Measurements from ENCODE around the gene HSPB6.

Gene HSPB6

GRCh38 chr19:35744430-35745327 lies 12.2 kb downstream of the HSPB6 start:
- peak; percentile 45 to 78 for DNase-seq

GRCh38 chr19:35743640-35744429 lies 13.0 kb downstream of the HSPB6 start:
- no peak for DNase-seq

- DNase-seq = no peak
These were observed 14.6 kb downstream of the HSPB6 start, which contains the start of gene IGFLR1 for GRCh38 chr19:35742121-35742724. Gene IGFLR1 (minus strand): TSS chr19:35742452. CDS start chr19:35741180, 1,272 bp downstream.

- no peak for DNase-seq
These were observed 15.7 kb downstream of the HSPB6 start for GRCh38 chr19:35741203-35741515.

GRCh38 chr19:35740423-35741202 lies 16.2 kb downstream of the HSPB6 start:
- peak; percentile 84 to 92 for DNase-seq

DNA sequence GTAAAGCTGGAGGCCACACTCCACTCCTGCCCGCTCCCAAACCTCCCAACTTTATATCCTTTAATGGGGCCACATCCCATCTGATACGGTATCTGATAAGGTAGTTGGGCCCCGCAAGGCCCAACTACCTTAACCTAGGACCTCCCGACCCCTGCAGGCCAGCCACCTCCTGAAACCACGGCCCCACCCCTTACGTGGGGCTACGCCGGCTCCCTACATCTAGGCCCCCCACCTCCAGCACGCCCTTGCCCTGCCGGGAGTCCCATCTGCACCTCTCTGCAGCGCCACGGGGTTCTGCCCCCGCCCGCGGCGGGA lies 16.8 kb downstream of the HSPB6 start:
- DNase-seq = no peak

DNA sequence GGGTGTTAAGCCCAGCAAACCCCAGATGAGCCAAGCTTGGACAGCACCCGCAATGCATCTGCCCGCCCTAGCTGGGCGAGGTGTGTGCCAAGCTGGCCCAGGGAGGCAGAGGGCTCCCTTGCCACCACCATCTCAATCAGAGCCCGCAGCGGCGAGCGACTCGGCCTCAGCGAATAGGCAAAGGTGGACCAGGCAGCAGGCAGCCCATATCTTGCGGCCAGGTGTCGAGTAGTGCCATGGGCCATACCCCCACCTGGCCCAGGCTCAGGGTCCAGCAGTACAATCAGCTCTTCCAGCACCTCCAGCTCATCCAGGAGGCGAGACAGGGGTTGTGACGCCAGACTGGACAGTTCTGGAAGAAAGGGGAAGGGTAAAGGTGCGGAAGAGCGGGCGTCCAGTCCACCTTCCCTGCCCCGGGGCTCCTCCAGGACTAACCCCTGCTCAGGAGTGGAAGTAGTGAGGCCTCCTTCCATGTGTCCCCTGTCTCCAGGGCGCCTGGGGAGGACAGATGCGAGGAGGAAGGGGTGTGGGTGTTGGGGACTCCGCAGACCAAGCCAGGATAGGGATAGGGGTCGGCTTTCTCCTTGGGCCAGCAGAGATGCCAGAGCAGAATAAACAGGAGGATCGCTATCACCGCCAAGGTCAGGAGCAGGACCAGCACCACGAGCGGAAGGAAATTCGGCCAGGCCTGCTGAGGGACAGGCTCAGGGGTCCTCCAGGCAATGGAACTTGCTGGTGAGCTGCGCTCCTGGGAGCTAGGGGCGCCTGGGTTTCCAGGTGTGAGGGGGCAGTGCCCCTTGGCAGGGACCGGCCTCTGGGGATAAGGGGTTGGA lies 17.3 kb downstream of the HSPB6 start:
- DNase-seq = no peak

DNA sequence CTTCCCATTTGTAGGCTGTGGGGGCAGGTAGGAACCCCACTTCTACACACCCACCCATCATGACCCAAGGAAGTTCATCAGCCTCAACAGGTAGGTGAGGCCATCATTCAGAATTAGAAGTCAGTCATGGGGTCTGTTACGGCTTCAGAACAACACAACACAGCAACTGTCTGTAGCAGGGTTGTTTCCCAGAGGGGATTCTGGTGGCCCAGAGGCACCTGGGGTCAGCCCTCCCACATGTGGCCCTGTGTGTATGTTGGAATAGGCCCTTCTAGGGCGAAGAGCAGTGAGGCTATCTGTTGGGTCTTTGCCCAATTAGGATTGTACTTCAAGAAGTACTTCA lies 18.0 kb downstream of the HSPB6 start:
- no peak for DNase-seq

DNA sequence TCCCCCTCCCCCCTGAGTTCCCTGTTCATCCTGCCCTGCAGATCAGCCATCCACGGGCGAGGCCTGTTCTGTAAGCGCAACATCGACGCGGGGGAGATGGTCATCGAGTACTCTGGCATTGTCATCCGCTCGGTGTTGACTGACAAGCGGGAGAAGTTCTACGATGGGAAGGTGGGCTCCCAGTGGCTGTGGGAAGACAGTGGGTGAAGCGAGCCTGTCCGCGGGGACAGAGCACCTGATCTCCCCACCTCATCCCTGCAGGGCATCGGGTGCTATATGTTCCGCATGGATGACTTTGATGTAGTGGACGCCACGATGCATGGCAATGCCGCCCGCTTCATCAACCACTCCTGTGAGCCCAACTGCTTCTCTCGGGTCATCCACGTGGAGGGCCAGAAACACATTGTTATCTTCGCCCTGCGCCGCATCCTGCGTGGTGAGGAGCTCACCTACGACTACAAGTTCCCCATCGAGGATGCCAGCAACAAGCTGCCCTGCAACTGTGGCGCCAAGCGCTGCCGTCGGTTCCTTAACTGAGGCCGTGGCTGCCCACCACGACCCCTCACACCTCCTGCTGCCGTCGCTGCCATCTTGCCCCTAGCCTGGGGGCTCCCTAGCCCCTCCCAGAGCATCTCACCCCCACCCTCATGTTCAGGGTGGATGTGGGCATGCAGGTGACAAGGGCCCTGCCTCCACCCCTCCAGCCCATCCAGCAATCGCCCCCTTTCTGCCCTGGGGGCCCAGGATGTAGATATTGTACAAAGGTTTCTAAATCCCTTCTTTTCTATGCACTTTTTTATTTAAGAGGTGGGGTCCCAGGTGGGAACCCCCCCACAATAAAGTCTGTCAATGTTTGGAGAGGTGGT lies 18.6 kb downstream of the HSPB6 start:
- no peak for DNase-seq

DNA sequence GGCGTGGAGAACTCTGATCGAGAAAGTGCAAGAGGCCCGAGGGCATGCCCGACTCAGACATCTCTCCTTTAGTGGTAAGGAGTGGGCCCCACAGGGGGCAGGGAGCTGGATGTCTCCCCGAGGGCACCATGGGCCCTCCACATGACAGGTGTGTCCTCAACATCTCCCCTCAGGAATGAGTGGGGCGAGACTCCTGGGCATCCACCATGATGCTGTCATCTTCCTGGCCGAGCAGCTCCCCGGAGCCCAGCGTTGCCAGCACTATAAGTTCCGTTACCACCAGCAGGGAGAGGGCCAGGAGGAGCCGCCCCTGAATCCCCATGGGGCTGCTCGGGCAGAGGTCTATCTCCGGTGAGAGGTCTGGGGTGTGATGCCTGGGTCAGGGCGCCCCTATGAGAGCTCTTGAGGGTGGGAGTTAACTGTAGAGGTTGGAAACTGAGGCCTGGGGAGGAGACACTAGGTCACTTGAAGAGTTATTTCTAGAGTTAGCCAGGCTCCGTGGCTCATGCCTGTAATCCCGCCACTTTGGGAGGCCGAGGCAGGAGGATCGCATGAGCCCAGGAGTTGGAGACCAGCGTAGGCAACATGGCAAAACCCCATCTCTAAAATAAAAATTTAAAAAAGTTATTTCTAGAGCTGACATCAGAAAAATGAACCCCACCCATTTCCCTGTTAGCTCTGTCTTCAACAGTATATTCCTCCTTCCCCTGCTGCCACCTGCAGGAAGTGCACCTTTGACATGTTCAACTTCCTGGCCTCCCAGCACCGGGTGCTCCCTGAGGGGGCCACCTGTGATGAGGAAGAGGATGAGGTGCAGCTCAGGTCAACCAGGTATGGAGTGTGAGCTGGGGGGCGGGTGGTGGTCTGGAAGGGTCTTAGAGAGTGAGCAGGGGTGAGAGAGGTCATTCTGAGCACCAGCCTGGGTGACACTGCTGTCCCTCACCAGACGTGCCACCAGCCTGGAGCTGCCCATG lies 19.6 kb downstream of the HSPB6 start:
- DNase-seq = no peak

- DNase-seq = no peak
These were observed 21.9 kb downstream of the HSPB6 start for GRCh38 chr19:35734889-35735288.

DNA sequence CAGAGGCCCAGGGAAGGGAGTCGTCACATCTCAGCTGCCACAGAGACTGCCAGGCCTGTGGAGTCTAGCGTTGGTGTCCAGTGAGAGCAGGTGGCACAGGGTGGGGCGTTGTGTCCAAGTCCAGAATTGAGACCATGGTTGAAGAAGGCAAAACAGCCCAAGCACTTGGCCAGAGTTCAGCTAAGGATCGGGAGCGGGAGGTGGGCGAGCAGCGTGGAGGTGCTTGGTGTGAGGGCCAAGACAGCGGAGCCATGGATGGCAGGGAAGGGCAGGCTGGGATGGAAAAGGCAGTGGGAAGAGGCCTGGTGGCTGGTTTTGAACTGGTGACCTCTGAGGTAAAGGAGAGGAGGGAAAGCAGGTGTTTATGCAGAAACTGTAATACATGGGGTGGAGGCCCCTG lies 22.6 kb downstream of the HSPB6 start:
- DNase-seq = no peak

DNA sequence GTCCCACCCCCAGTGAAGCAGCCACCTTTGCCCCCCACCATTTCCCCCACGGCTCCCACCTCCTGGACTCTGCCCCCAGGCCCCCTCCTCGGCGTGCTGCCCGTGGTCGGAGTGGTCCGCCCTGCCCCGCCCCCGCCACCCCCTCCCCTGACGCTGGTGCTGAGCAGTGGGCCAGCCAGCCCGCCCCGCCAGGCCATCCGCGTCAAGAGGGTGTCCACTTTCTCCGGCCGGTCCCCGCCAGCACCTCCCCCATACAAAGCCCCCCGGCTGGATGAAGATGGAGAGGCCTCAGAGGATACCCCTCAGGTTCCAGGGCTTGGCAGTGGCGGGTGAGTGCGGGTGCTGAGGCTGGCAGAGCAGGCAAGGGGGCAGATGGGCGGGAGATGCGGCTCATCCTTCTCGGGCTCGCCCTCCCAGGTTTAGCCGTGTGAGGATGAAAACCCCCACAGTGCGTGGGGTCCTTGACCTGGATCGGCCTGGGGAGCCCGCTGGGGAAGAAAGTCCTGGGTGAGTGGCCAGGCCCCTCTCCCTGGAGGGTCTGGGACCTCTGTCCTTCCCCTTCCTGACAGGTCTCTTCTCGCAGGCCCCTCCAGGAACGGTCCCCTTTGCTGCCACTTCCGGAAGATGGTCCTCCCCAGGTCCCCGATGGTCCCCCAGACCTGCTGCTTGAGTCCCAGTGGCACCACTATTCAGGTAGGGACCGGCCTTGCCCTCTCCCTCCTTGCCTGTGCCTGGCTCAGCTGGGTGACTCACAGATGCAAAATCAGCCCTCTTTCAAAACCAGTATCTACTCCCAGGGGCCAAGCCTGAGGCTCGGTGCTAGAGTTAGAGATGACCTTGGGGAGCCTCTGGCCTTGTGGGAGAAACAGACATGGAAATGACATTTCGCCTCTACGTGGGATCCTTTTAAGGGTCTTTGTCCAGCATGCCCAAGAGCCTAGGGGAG lies 23.4 kb downstream of the HSPB6 start:
- DNase-seq = no peak

GRCh38 chr19:35732540-35733179 lies 24.2 kb downstream of the HSPB6 start:
- no peak for DNase-seq

DNA sequence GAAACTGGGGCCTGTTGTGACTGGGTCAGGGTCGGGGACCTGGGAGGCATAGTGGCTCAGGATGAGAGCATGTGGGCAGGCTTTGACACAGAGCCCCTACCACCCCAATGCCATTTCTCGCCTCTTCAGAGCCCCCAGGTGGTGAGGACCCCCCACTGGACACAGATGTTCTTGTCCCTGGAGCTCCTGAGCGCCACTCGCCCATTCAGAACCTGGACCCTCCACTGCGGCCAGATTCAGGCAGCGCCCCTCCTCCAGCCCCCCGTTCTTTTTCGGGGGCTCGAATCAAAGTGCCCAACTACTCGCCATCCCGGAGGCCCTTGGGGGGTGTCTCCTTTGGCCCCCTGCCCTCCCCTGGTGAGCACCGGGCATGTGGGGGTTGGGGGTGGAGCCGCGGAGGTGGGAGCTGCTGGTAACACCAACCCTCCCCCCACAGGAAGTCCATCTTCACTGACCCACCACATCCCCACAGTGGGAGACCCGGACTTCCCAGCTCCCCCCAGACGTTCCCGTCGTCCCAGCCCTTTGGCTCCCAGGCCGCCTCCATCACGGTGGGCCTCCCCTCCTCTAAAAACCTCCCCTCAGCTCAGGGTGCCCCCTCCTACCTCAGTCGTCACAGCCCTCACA lies 24.9 kb downstream of the HSPB6 start:
- no peak for DNase-seq

DNA sequence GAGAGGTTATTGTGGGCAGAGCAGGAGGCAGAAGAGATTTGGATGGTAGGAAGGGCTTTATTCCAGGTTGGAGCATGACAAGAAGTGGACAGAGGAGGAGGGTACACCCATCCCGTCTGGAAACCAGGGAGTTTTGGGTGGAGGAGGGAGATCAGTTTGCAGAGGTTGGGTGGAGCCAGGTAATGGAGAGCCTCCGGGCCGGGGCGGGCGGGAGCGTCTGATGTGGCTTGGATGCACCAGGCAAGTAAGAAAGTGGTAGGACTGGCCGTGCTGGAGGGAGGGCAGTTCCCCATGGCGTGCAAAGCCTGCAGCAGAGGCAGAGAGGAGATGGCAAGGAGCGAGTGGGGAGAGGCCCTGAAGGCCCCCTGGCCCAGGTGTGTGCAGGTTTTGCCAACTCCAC lies 25.5 kb downstream of the HSPB6 start:
- DNase-seq = no peak

GRCh38 chr19:35730326-35730725 lies 26.5 kb downstream of the HSPB6 start:
- no peak for DNase-seq

- no peak for DNase-seq
These were observed 27.1 kb downstream of the HSPB6 start for GRCh38 chr19:35729763-35730162.

All from cerebellar nuclear complex (tissue), 1 donor.